Measurements from ENCODE around the gene MTHFD1L.

DNA sequence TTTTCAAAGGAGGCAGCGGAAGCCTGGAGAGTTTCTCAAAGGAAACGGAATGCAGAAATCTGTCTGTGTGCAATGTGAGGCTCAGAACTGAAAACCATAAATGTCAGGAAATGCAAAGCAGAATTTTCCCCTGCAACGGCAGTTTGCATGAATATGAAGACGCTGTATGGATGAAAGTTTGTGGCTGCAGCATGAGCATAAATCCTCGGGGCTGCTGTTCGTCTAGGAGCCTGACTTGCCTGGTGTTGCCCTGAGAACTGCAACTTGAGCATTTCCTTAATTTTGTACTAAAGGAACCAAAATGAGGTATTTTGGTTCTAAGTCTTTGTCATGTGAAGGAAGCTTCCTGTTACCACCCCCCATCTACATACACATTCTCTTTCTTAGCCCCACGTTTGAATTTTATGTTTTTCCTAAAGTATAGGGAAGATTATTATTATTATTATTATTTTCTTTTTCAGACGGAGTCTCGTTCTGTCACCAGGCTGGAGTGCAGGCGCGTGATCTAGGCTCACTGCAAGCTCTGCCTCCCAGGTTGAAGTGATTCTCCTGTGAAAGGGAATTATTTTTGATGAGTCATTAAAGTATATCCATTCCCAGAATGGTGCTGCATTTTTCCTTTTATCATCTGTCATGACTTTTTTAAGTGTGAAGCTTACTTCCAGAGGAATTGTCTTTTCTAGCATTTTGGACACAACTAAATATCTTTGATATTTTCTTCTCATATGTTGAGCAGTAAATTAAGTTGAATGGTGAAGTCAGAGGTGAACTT is 33.1 kb downstream of the MTHFD1L start:
- TF ChIP-seq, protein P1, sequence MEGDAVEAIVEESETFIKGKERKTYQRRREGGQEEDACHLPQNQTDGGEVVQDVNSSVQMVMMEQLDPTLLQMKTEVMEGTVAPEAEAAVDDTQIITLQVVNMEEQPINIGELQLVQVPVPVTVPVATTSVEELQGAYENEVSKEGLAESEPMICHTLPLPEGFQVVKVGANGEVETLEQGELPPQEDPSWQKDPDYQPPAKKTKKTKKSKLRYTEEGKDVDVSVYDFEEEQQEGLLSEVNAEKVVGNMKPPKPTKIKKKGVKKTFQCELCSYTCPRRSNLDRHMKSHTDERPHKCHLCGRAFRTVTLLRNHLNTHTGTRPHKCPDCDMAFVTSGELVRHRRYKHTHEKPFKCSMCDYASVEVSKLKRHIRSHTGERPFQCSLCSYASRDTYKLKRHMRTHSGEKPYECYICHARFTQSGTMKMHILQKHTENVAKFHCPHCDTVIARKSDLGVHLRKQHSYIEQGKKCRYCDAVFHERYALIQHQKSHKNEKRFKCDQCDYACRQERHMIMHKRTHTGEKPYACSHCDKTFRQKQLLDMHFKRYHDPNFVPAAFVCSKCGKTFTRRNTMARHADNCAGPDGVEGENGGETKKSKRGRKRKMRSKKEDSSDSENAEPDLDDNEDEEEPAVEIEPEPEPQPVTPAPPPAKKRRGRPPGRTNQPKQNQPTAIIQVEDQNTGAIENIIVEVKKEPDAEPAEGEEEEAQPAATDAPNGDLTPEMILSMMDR (conservative IDR thresholded peaks at IDR 0.05 in 1 of 2, IDR thresholded peaks at IDR 0.05 in 1 of 2; ENCODE audit: extremely low read depth in 1 of 2, insufficient read depth in 1 of 2, low read depth in 1 of 2, low read length in 2 of 2), result no peak
- no peak for TF ChIP-seq EZH2 (IDR thresholded peaks at IDR 0.05; ENCODE audit: borderline replicate concordance, low read length)

All from mammary epithelial cell (primary cell).